ENCODE data around the gene ACTR1B.
"Not testable (repeated sequence)": the region's sequence is repeated elsewhere in the genome, so short reads cannot be mapped to it uniquely, and the experiment has no call there.

The ACTR1B gene

DNA sequence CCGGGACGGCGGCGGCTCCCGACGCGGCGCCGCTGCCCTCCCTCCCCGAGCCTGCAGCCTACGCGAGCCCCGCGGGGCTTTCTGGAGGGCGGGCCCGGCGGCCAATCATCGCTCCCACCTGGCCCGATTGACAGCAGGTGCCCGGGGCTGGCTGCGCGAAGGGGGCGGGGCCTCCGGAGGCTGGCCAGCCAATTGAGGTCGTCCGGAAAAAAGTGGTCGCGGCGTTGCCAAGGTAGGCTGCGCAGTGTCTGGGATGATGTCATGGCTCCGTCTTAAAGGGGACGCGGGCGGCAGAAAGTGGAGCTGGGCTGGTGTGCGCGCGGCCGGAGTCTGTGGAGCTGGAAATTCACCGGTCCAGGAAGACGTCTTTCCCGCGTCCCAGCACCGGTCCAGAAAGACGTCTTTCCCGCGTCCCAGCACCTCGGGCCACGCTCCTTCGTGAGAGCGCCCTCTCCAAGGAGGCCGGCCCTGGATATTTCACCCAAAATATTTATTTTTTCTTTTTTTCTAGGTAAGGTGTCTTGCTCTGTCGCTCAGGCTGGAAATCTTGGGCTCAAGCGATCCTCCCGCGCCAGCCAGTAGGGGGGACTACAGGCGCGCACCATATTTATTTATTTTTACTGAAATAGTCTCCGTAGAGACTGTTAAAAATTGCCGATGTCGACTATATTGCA is at the start of gene ACTR1B:
TSS of gene ACTR1B (minus strand) at position 83 of the 674 bp plus-strand sequence. CDS start 154 bp downstream, outside the sequence.
- Histone ChIP-seq H3K9ac (ENCODE audit: low read length) (peak within 1 kb of the TSS; percentile 46), H3K4me1 (ENCODE audit: insufficient read depth, low read length) (peaks cover 25% of the 10 kb centered on the region)

DNA sequence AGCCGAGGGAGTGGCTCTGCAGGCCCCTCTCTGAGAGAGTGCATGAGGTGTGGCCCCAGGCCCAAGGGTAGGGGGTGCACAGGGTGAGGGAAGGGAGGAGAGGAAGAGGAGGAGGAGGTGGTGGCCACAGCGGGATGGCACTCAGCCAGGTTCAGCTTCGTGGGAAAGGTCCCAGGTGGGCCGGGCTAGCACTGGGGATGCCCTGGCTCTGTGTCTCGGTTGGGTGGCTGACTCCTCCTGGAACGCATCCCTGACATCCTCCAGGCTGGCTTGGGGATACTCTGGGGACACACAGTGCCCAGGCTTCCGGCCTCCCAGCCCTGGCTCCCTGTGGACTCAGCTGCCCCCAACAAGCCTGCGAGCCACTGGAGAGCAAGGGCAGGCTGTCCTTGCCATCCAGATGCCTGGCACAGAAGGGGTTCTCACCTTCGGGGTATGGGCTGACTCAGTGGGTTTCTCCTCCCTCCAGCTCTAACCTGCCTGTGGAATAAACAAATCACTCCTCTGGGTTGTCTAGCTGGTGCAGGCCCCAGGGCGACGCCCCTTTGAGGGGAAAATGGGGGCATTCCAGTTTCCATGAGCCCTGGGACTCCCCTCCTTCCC is 49.0 kb upstream of the ACTR1B start:
- H3K27ac ChIP-seq (ENCODE audit: low read depth, low read length): no peak overlapping the region
- H3K36me3 ChIP-seq (ENCODE audit: insufficient read depth, low read length): no peaks in the 10 kb centered on the region
- H3K27me3 ChIP-seq (ENCODE audit: control insufficient read depth in 1 of 2, insufficient read depth in 2 of 2, low read length in 2 of 2): no peaks in the 10 kb centered on the region
- no peaks in the 10 kb centered on the region for H3K4me1 ChIP-seq (ENCODE audit: insufficient read depth, low read length)
- H3K9me3 ChIP-seq (ENCODE audit: low read length): no peaks in the 10 kb centered on the region
- H3K4me3 ChIP-seq (ENCODE audit: low read depth in 1 of 2, low read length in 2 of 2): no peak overlapping the region
- no peak overlapping the region for H3K9ac ChIP-seq (ENCODE audit: low read length)

More for the DNA sequence above, at the start of gene ACTR1B:
- Histone ChIP-seq H3K27ac (ENCODE audit: low read depth, low read length) (peak within 1 kb of the TSS; percentile 79), H3K27me3 (ENCODE audit: control insufficient read depth in 1 of 2, insufficient read depth in 2 of 2, low read length in 2 of 2) (no peaks in the 10 kb centered on the region), H3K36me3 (ENCODE audit: insufficient read depth, low read length) (peaks cover 10% of the 10 kb centered on the region), H3K9me3 (ENCODE audit: low read length) (no peaks in the 10 kb centered on the region), H3K4me3 (ENCODE audit: low read depth in 1 of 2, low read length in 2 of 2) (peak within 1 kb of the TSS; percentile 64 to 71)

DNA sequence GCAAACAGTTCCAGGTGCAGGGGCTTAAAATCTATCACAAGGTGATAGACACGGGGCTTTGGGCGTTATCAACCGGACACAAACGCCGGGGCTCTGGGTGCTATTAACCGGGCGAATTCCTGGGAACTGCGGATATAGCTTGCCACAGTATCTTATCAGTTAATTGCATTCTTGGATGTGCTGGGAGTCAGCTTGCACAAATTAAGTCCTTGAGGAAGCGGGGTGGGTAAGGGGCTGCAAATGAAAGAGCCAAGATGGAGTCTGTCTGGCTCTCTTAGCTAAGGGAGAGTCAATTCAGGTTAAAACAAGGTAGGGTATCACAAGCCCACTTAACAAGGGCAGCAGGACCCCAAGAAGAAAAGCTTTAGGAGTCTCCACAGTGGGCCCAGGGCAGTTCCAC is 48.3 kb upstream of the ACTR1B start:
- not testable (repeated sequence) for H3K27me3 ChIP-seq (ENCODE audit: control insufficient read depth in 1 of 2, insufficient read depth in 2 of 2, low read length in 2 of 2); H3K9me3 ChIP-seq (ENCODE audit: low read length); H3K4me1 ChIP-seq (ENCODE audit: insufficient read depth, low read length); H3K27ac ChIP-seq (ENCODE audit: low read depth, low read length); H3K36me3 ChIP-seq (ENCODE audit: insufficient read depth, low read length); H3K9ac ChIP-seq (ENCODE audit: low read length); H3K4me3 ChIP-seq (ENCODE audit: low read depth in 1 of 2, low read length in 2 of 2)

DNA sequence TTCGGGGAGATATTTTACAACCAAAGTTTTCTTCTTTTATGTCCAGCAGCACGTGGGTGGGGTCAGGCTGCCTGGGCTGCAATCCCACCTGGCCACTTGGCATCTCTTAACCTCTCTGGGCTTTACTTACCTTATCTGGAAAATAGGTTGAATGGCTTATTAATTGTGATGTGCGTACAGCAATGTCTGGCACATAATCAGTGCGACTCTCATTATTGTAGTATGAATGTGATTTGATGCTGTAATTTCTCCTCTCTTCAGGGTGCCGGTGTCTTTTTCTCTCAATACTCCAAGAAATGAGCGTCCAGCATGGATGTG is 47.5 kb upstream of the ACTR1B start:
- Histone ChIP-seq H3K27me3 (ENCODE audit: control insufficient read depth in 1 of 2, insufficient read depth in 2 of 2, low read length in 2 of 2) (no peaks in the 10 kb centered on the region), H3K9me3 (ENCODE audit: low read length) (no peaks in the 10 kb centered on the region)

DNA sequence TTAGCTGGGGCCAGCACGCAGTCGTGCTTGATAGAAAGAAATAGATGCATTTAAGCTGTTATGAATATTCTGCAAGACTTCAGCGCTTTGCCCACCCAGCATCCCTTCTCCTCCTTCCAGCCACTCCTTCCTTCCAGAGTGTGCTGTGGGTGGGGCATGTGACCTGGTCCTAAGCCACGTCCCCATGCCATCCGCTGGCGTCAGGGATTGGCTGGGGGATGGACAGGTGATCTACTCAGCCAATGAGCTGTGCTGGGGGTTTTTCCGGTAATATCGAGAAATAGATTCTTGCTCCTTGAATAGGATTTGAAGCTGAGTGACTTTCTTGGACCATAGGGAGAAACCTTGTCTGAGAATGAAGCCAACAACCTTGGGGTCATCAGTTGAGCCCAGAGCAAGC is 44.8 kb upstream of the ACTR1B start:
- no peaks in the 10 kb centered on the region for H3K4me1 ChIP-seq (ENCODE audit: insufficient read depth, low read length)
- H3K9ac ChIP-seq (ENCODE audit: low read length): no peak overlapping the region
- H3K4me3 ChIP-seq (ENCODE audit: low read depth in 1 of 2, low read length in 2 of 2): no peak overlapping the region
- H3K9me3 ChIP-seq (ENCODE audit: low read length): no peaks in the 10 kb centered on the region
- H3K36me3 ChIP-seq (ENCODE audit: insufficient read depth, low read length): no peaks in the 10 kb centered on the region
- no peaks in the 10 kb centered on the region for H3K27me3 ChIP-seq (ENCODE audit: control insufficient read depth in 1 of 2, insufficient read depth in 2 of 2, low read length in 2 of 2)
- H3K27ac ChIP-seq (ENCODE audit: low read depth, low read length): no peak overlapping the region

More for the DNA sequence above, 47.5 kb upstream of the ACTR1B start:
- Histone ChIP-seq H3K36me3 (ENCODE audit: insufficient read depth, low read length) (no peaks in the 10 kb centered on the region), H3K4me1 (ENCODE audit: insufficient read depth, low read length) (no peaks in the 10 kb centered on the region), H3K4me3 (ENCODE audit: low read depth in 1 of 2, low read length in 2 of 2) (no peak overlapping the region), H3K27ac (ENCODE audit: low read depth, low read length) (no peak overlapping the region), H3K9ac (ENCODE audit: low read length) (no peak overlapping the region)

DNA sequence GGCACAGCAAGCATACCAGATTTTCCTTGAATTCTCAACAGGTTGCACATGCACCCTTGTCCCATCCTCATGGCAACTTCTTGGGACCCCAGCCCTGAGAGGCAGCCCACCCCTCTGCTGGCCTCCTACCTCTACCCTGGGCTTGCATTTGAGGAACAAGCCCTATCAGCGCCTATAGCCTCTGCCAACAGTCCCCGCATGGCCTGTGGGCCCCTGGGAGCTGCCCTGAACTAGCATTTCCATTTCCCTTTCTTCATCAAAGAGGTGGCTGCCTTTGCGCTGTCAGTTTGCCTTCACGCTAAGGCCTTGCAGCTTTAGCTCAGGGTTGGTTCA is 44.2 kb upstream of the ACTR1B start:
- Histone ChIP-seq H3K9me3 (ENCODE audit: low read length) (no peaks in the 10 kb centered on the region), H3K4me3 (ENCODE audit: low read depth in 1 of 2, low read length in 2 of 2) (no peak overlapping the region), H3K27me3 (ENCODE audit: control insufficient read depth in 1 of 2, insufficient read depth in 2 of 2, low read length in 2 of 2) (no peaks in the 10 kb centered on the region), H3K9ac (ENCODE audit: low read length) (no peak overlapping the region), H3K27ac (ENCODE audit: low read depth, low read length) (no peak overlapping the region), H3K36me3 (ENCODE audit: insufficient read depth, low read length) (no peaks in the 10 kb centered on the region), H3K4me1 (ENCODE audit: insufficient read depth, low read length) (no peaks in the 10 kb centered on the region)

DNA sequence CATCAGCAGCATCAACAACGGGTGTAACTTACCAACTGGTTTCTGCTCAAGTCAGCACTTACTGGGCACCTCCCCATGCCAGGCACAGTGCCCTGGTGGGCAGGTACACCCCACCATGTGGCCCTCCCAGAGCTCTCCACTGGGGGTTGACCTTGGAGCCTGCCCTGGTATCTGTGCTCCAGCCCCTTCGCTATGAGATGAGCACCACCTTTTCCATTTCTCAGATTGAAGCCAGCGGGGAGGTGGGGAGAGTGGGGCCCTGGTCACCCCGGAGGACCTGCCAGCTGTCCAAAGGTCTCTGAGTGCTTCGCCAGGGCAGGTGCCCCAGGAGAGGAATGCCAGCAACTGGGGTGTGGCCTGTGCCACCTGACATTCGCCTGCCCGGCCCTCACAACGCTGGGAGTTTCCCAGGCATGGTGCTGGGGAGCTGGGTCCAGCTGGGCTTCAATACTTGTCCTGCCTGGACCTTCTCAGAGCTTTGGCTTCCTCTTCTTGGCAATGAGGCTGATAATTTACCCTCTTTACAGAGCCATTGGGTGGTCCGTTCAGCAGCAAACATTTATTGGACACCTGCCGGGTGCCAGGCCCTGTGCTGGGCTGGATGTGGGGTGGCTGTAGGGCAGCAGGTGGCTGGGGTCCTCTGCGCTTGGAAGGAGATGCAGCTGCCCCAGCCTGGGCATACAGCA is 43.7 kb upstream of the ACTR1B start:
- Histone ChIP-seq H3K27me3 (ENCODE audit: control insufficient read depth in 1 of 2, insufficient read depth in 2 of 2, low read length in 2 of 2) (no peaks in the 10 kb centered on the region), H3K27ac (ENCODE audit: low read depth, low read length) (no peak overlapping the region), H3K4me1 (ENCODE audit: insufficient read depth, low read length) (no peaks in the 10 kb centered on the region), H3K4me3 (ENCODE audit: low read depth in 1 of 2, low read length in 2 of 2) (no peak overlapping the region), H3K9me3 (ENCODE audit: low read length) (no peaks in the 10 kb centered on the region), H3K9ac (ENCODE audit: low read length) (no peak overlapping the region), H3K36me3 (ENCODE audit: insufficient read depth, low read length) (no peaks in the 10 kb centered on the region)

DNA sequence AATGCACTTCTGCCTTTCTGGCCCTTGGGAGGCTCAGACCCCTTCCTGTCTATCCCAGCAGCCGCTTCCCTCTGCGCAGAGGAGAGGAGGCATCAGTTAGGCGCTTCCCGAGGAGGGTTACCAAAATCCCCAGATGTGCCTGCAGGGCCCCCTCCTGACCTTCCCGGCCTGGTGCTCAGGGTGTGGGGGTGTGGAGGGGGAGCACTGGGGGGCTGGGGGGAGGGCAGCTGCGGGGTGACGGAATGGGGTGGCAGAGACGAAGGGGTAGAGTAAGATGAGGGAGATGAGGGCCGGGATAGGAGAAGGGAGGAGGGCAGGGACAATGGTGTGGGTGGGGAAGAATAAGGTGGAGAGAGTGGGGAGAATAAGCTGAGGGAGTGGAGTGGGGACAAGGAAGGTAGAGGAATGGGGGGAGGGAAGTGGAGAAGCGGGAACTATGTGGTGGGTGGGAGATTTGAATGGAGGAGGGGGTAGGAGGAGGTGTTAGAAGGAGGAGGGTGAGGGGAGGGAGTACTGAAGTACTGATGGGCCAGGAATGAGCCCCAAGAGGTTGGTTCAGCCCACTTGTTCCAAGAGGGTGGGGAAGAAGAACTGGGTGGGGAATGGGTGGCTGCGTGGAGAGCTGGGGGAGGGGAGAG is 43.0 kb upstream of the ACTR1B start:
- no peak overlapping the region for H3K27ac ChIP-seq (ENCODE audit: low read depth, low read length)
- no peak overlapping the region for H3K9ac ChIP-seq (ENCODE audit: low read length)
- H3K36me3 ChIP-seq (ENCODE audit: insufficient read depth, low read length): no peaks in the 10 kb centered on the region
- H3K27me3 ChIP-seq (ENCODE audit: control insufficient read depth in 1 of 2, insufficient read depth in 2 of 2, low read length in 2 of 2): no peaks in the 10 kb centered on the region
- no peak overlapping the region for H3K4me3 ChIP-seq (ENCODE audit: low read depth in 1 of 2, low read length in 2 of 2)
- H3K4me1 ChIP-seq (ENCODE audit: insufficient read depth, low read length): no peaks in the 10 kb centered on the region
- no peaks in the 10 kb centered on the region for H3K9me3 ChIP-seq (ENCODE audit: low read length)

DNA sequence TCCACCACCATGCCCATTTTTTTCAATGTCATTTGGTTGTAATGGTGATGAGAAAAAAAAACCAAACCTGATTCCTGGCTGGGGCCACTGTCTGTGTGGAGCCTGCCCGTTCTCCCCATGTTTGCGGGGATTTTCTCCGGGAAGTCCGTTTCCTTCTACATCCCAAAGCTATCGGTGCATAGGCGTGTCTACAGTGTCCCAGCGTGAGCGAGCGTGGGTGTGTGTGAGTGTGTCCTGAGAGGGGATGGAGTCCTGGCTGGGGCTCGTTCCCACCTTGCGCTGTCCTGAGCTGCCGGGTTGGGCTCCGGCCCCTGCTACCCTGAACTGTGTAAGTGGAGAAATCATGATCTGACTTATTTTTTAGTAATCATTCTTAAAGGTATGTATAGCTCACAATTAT is 42.3 kb upstream of the ACTR1B start:
- H3K36me3 ChIP-seq (ENCODE audit: insufficient read depth, low read length): no peaks in the 10 kb centered on the region
- H3K9ac ChIP-seq (ENCODE audit: low read length): no peak overlapping the region
- no peaks in the 10 kb centered on the region for H3K27me3 ChIP-seq (ENCODE audit: control insufficient read depth in 1 of 2, insufficient read depth in 2 of 2, low read length in 2 of 2)
- no peaks in the 10 kb centered on the region for H3K9me3 ChIP-seq (ENCODE audit: low read length)
- no peaks in the 10 kb centered on the region for H3K4me1 ChIP-seq (ENCODE audit: insufficient read depth, low read length)
- no peak overlapping the region for H3K4me3 ChIP-seq (ENCODE audit: low read depth in 1 of 2, low read length in 2 of 2)
- no peak overlapping the region for H3K27ac ChIP-seq (ENCODE audit: low read depth, low read length)

DNA sequence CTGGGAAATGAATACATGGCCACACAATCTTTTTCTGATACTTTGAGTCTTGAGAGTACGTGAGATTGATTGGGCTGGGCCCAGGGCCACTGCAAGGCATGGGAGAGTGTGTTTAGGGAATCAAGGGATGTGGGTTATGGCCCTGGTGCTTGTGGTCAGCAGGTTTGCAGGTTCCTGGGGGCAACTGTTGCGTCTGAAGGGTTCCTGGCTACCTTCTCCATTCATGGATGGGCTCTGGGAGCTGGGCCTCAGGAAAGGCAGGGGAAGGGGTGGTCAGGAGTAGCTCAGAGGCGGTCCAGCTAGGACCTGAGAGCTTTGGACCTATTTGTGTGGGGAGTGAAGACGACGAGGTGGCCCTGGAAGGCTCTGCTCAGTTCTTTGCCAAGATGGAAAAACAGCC is 41.1 kb upstream of the ACTR1B start:
- H3K9me3 ChIP-seq (ENCODE audit: low read length): no peaks in the 10 kb centered on the region
- H3K4me1 ChIP-seq (ENCODE audit: insufficient read depth, low read length): no peaks in the 10 kb centered on the region
- H3K9ac ChIP-seq (ENCODE audit: low read length): no peak overlapping the region
- H3K36me3 ChIP-seq (ENCODE audit: insufficient read depth, low read length): no peaks in the 10 kb centered on the region
- no peak overlapping the region for H3K4me3 ChIP-seq (ENCODE audit: low read depth in 1 of 2, low read length in 2 of 2)
- H3K27ac ChIP-seq (ENCODE audit: low read depth, low read length): no peak overlapping the region
- H3K27me3 ChIP-seq (ENCODE audit: control insufficient read depth in 1 of 2, insufficient read depth in 2 of 2, low read length in 2 of 2): no peaks in the 10 kb centered on the region

DNA sequence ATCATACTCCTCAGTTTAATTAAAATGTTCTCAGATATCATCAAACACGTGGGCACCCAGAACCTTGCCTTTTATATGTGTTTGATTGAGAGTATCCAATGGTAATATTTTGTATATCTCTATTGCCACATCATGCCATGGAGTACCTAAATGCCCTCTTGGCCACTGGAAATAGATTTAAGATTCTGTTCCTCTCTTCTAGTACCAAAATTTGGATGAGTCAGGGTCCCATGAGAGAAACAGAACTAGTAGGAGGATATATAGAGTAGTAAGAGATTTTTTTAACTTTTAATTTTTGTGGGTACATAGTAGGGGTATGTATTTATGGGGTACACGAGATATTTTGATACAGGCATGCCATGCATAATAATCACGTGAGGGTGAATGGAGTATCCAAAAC is 39.9 kb upstream of the ACTR1B start:
- Histone ChIP-seq H3K9ac (ENCODE audit: low read length) (no peak overlapping the region), H3K4me3 (ENCODE audit: low read depth in 1 of 2, low read length in 2 of 2) (no peak overlapping the region), H3K4me1 (ENCODE audit: insufficient read depth, low read length) (no peaks in the 10 kb centered on the region), H3K9me3 (ENCODE audit: low read length) (no peaks in the 10 kb centered on the region), H3K36me3 (ENCODE audit: insufficient read depth, low read length) (no peaks in the 10 kb centered on the region), H3K27me3 (ENCODE audit: control insufficient read depth in 1 of 2, insufficient read depth in 2 of 2, low read length in 2 of 2) (no peaks in the 10 kb centered on the region), H3K27ac (ENCODE audit: low read depth, low read length) (no peak overlapping the region)
